ENCODE results near the gene FBXL14. TPM values are rescaled to one million over a fixed set of nuclear protein-coding genes. Genes with fewer than 3 reads are reported as not detected.

FBXL14 gene
- total and polyA plus RNA-seq, 2 experiments from 2014 or later: 8.6 to 11.7 TPM

GRCh38 chr12:1595690-1596347, 1.4 kb upstream of the FBXL14 start:
- H2AFZ ChIP-seq: peak overlapping the region; percentile 64
- no peaks in the 10 kb centered on the region for H3K9me2 ChIP-seq (replicated peaks; ENCODE audit: insufficient read depth)
- peaks cover 34% of the 10 kb centered on the region for H3K79me2 ChIP-seq
- no peaks in the 10 kb centered on the region for H3K27me3 ChIP-seq
- H3K4me3 ChIP-seq: no peak overlapping the region
- no peaks in the 10 kb centered on the region for H3K36me3 ChIP-seq (replicated peaks; ENCODE audit: insufficient read depth, low read depth)
- TF ChIP-seq EZH2phosphoT487 (IDR thresholded peaks at IDR 0.05; ENCODE audit: low read depth, severe bottlenecking, unreplicated experiment) (no peak), CTCF (IDR thresholded peaks at IDR 0.05; ENCODE audit: poor library complexity) (no peak), EZH2 (IDR thresholded peaks at IDR 0.05; ENCODE audit: borderline replicate concordance) (no peak)
- H3K4me1 ChIP-seq (ENCODE audit: insufficient read depth): peaks cover 27% of the 10 kb centered on the region
- DNase-seq (ENCODE audit: low spot score): no peak
- H4K20me1 ChIP-seq (ENCODE audit: insufficient read depth, poor library complexity, severe bottlenecking): peaks cover 26% of the 10 kb centered on the region
- 71% methylated on average over 9 of the region's 9 CpGs for WGBS (ENCODE audit: low lambda C conversion rate, missing lambda C conversion rate)
- H3K4me2 ChIP-seq: peak overlapping the region; percentile 92
- H3K27ac ChIP-seq: peak overlapping the region; percentile 97
- no peaks in the 10 kb centered on the region for H3K9me3 ChIP-seq (ENCODE audit: low read depth)

GRCh38 chr12:1595026-1595561, 713 bp upstream of the FBXL14 start:
- Histone ChIP-seq H3K27ac (peak overlapping the region; percentile 97), H2AFZ (peak overlapping the region; percentile 64), H3K4me2 (peak overlapping the region; percentile 92), H3K9me2 (replicated peaks; ENCODE audit: insufficient read depth) (no peaks in the 10 kb centered on the region), H3K4me3 (peak overlapping the region; percentile 77), H3K79me2 (peaks cover 41% of the 10 kb centered on the region), H4K20me1 (ENCODE audit: insufficient read depth, poor library complexity, severe bottlenecking) (peaks cover 29% of the 10 kb centered on the region), H3K27me3 (no peaks in the 10 kb centered on the region), H3K9me3 (ENCODE audit: low read depth) (no peaks in the 10 kb centered on the region), H3K4me1 (ENCODE audit: insufficient read depth) (peaks cover 35% of the 10 kb centered on the region), H3K36me3 (replicated peaks; ENCODE audit: insufficient read depth, low read depth) (no peaks in the 10 kb centered on the region)
- DNase-seq (ENCODE audit: low spot score): peak; percentile 41
- 12% methylated on average over 19 of the region's 19 CpGs for WGBS (ENCODE audit: low lambda C conversion rate, missing lambda C conversion rate)
- no peak for TF ChIP-seq EZH2 (IDR thresholded peaks at IDR 0.05; ENCODE audit: borderline replicate concordance)
- TF ChIP-seq EZH2phosphoT487 (IDR thresholded peaks at IDR 0.05; ENCODE audit: low read depth, severe bottlenecking, unreplicated experiment): no peak
- TF ChIP-seq CTCF (IDR thresholded peaks at IDR 0.05; ENCODE audit: poor library complexity): no peak

GRCh38 chr12:1594006-1594260, 448 bp downstream of the FBXL14 start:
- Histone ChIP-seq H2AFZ (peak overlapping the region; percentile 35), H3K4me1 (ENCODE audit: insufficient read depth) (peaks cover 41% of the 10 kb centered on the region), H3K9me3 (ENCODE audit: low read depth) (no peaks in the 10 kb centered on the region), H3K79me2 (peaks cover 49% of the 10 kb centered on the region), H4K20me1 (ENCODE audit: insufficient read depth, poor library complexity, severe bottlenecking) (peaks cover 37% of the 10 kb centered on the region), H3K4me3 (peak overlapping the region; percentile 94), H3K27me3 (no peaks in the 10 kb centered on the region), H3K9me2 (replicated peaks; ENCODE audit: insufficient read depth) (no peaks in the 10 kb centered on the region), H3K4me2 (peak overlapping the region; percentile 97), H3K27ac (peak overlapping the region; percentile 97), H3K36me3 (replicated peaks; ENCODE audit: insufficient read depth, low read depth) (no peaks in the 10 kb centered on the region)
- TF ChIP-seq CTCF (IDR thresholded peaks at IDR 0.05; ENCODE audit: poor library complexity) (no peak), EZH2phosphoT487 (IDR thresholded peaks at IDR 0.05; ENCODE audit: low read depth, severe bottlenecking, unreplicated experiment) (no peak), EZH2 (IDR thresholded peaks at IDR 0.05; ENCODE audit: borderline replicate concordance) (no peak)
- no peak for DNase-seq (ENCODE audit: low spot score)
- no CpG with 5 or more reads among the region's 34 CpGs for WGBS (ENCODE audit: low lambda C conversion rate, missing lambda C conversion rate)

All from hepatocyte (in vitro differentiated cells).